ENCODE results near the gene ZNF41. TPM values are rescaled to one million over a fixed set of nuclear protein-coding genes. Genes with fewer than 3 reads are reported as not detected.
"Not testable (repeated sequence)": the region's sequence is repeated elsewhere in the genome, so short reads cannot be mapped to it uniquely, and the experiment has no call there.

ZNF41 gene
- 15.1 and 15.3 TPM in 2 replicates for total RNA-seq (2014; rRNA removed; shearing (Covaris generic))

GRCh38 chrX:47482512-47483305 is at the start of gene ZNF41:
Gene ZNF41, minus strand, starts transcription at chrX:47483222. Its CDS starts 15,741 bp downstream, at chrX:47467481.
- DNase-seq (ENCODE audit: low read depth): peak; percentile 84

- DNase-seq (ENCODE audit: low read depth): no peak
Observed at GRCh38 chrX:47530049-47530448, 47.0 kb upstream of the ZNF41 start.

DNA sequence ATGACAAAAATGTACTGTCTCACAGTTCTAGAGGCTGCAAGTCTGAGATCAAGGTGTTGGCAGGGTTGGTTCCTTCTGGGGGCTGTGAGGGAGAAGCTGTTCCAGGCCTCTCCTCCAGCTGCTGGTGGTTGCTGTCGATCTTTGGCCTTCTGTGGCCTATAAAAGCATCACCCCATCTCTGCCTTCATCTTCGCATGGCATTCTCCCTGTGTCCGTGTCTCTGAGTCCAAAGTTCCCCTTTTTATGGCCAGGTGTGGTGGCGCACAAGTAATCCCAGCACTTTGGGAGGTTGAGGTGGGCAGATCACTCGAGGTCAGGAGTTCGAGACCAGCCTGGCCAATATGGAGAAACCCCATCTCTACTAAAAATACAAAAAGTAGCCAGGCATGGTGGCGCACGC is 46.5 kb upstream of the ZNF41 start:
- no peak for DNase-seq (ENCODE audit: low read depth)

DNA sequence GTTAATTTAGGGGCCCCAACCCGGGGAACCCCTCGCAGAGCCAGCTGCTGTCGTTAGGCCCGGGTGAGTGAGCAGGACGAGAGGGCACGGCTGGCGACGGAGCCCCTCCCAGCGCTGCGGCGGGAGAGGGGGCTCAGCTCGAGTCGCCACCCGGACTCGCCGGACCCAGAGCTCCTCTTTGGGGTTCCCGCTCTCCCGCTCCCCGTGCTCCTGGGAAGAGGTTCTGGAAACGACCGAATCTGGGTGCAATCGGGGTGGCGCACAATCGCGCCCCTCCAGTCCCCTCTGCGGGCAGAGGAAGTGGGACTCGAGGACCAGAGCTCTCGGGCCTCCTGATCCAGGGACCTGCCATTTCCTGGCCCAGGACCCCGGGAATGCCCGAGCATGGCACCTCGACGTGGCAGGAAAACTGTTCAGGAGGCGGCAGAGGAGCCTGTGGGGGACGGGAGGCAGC is 40.7 kb upstream of the ZNF41 start:
- DNase-seq (ENCODE audit: low read depth): no peak

- DNase-seq (ENCODE audit: low read depth): peak; percentile 78
Observed at GRCh38 chrX:47523297-47523696, 40.3 kb upstream of the ZNF41 start.

- DNase-seq (ENCODE audit: low read depth): peak; percentile 74
Observed at GRCh38 chrX:47518144-47518543, 35.1 kb upstream of the ZNF41 start.

GRCh38 chrX:47515941-47516665 is 33.1 kb upstream of the ZNF41 start:
- peak; percentile 90 for DNase-seq (ENCODE audit: low read depth)

DNA sequence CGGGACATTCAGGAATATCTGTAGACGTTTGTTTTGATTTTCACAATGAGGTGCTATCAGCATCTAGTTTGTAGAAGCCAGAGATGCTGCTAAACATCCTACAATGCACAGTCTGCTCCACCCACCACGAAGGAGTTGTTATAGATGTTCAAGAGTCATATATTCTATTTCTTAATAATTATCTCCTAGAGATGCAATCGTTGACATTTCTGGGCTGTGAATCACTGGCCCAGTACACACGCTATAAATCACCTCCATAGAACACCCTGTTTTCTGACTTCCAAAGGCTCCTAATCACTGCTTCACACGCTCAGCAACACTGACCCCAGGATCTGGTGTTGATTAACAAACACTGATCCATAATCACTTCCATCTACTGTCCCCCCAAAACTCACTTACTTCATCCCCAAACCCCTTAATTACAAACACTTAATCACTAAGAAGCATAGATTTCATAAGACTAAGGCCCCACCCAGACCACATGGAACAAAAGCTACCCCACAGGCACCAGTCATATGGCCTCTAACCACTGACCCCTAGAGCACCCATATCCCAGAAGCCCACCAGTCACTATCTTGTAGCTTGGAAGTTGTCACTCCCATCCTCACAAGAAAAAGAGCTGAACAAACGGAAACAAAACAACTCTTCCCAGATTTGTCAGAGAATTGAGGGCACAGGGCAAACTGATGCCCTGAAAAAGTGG is 31.7 kb upstream of the ZNF41 start:
- DNase-seq (ENCODE audit: low read depth): peak; percentile 79

- peak; percentile 28 for DNase-seq (ENCODE audit: low read depth)
Observed at GRCh38 chrX:47513034-47513965, 30.3 kb upstream of the ZNF41 start.

GRCh38 chrX:47512383-47512782 is 29.4 kb upstream of the ZNF41 start:
- DNase-seq (ENCODE audit: low read depth): not testable (repeated sequence)

DNA sequence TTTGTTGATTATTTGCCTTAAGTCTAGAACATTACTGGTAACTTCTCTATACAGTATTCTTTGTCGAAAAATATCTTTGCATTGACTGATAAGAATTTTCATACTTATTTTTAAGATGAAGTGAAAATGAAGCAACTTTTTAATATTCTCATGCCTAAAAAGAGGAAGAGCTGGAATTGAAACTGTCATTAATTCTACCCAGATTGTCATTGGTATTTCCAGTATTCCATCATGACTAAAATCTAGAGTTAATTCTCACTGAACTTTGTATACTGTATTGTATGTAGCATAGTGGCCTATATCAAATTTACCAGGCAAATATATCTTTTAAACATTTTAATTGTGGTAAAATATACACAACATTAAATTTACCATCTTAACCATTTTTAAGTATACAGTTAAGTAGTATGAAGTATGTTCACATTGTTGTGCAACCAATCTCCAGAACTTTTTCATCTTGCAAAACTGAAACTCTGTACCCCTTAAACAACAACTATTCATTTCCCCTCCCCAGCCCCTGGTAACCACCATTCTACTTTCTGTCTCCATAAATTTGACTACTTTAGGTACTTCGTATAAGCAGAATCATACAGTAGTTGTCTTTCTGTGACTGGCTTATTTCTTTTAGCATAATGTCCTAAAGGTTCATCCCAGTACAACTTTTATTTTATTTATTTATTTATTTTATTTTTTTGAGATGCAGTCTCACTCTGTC is 24.3 kb upstream of the ZNF41 start:
- DNase-seq (ENCODE audit: low read depth): no peak

- no peak for DNase-seq (ENCODE audit: low read depth)
Observed at GRCh38 chrX:47503151-47503550, 20.1 kb upstream of the ZNF41 start.

GRCh38 chrX:47502316-47503125 is 19.5 kb upstream of the ZNF41 start:
- DNase-seq (ENCODE audit: low read depth): no peak

GRCh38 chrX:47501226-47502074 is 18.4 kb upstream of the ZNF41 start:
- DNase-seq (ENCODE audit: low read depth): peak; percentile 97

DNA sequence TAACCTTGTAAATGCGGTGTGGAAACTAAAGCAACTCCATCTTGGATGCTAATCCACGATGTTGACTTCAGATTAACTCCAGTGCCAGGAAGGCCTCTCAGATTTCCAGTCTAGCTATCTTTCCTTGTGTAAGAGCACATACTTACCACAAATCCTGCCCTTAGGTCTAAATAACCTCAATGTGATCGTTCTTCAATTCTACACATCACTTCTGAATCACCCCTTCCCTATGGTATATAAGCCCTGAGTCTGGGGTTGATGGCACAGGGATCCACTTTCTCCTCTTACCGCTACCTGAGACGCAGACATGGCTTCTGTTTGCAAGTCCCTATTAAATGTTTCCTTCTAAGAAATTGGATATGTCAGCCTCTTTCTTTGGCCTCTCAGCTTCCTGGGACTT is 17.5 kb upstream of the ZNF41 start:
- DNase-seq (ENCODE audit: low read depth): peak; percentile 81

DNA sequence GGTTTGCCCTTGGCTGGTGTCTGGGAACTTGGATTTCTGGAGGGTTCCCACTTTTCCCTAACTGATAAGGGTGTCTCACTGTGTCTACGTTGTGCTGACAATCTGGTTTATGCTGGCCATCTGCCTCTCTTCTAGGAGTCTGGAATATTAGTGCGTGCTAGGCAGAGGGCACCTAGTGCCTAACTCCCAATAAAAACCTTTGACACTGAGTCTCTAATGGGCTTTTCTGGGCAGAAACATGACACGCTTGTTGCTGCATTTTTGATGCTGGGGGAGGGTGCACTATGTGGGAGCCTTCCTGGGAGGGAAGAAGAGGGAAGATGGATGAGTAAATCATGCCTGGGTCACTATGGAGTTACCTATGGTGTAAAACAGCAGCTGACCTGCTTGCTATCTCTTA is 16.3 kb upstream of the ZNF41 start:
- peak; percentile 62 for DNase-seq (ENCODE audit: low read depth)

DNA sequence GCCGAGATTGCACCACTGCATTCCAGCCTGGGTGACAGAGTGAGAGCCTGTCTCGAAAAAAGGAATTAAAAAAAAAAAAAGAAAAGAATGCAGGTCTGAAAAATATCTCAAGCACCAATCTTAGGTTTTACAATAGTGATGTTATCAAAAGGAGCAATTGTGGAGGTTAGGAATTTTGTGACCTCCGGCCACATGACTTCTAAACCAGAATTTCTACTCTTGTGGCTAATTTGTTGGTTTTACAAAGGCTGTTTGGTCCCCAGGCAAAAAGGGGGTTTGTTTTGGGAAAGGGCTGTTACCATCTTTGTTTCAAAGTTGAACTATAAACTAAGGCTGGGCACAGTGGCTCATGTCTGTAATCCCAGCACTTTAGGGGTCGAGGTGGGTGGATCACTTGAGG is 15.4 kb upstream of the ZNF41 start:
- peak; percentile 77 for DNase-seq (ENCODE audit: low read depth)

DNA sequence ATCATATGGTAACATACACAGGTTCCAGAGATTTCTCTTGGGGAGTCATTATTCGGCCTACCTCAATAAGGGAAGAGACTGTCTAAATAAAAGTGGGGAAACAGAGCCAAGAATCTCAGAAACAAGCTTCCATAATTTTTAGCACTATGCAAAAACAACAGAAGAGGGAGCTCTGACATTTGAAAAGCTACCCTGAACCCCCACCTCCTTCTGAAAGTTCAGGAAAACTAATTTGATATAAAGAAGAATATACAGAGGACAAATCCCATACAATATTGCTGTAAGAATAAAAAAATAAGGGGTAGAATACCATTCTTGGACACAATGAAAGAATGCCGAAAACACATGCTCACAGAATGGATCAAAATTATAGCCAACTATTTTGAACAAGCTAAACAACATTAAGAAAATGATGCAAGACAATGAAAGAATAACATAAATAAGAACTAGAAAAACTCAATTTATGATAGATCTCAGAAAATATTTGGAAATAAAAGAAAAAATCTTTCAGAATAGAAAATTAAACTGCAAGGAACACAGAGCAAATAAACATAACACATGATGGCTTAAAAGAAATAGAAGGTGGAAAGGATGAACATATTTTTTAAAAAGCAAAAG is 14.4 kb upstream of the ZNF41 start:
- DNase-seq (ENCODE audit: low read depth): peak; percentile 59
